GM12878 (cell line): Measurements from ENCODE around the gene EGR4. TPM values are rescaled to one million over a fixed set of nuclear protein-coding genes. Genes with fewer than 3 reads are reported as not detected.

Source experiments
- ATAC-seq: fragments of 200-7000 bp; cut with Tn5 transposase; 3 replicates; pipeline ENCODE4 v1.9.1; 2020; ENCODE audit warnings: mild to moderate bottlenecking, moderate library complexity
- BruUV-seq: library from RNA; stranded (reverse); fragments of 400-500 nt; replicated peaks from 2 replicates; lab custom pipeline; 2021; lab: Mats Ljungman, UMichigan
- CTCF ChIA-PET: fragments of 300-600 bp; sonication (Branson Sonifier 250); formaldehyde crosslinking; extraction: SDS; loops from one replicate; lab custom pipeline; 2021; ENCODE audit warnings: inconsistent platforms; lab: Yijun Ruan, JAX
- POLR2A ChIA-PET: fragments of 350-600 bp; formaldehyde crosslinking; extraction: SDS; loops from one replicate; lab custom pipeline; 2021; ENCODE audit warnings: inconsistent platforms; lab: Charles Lee
- RAD21 ChIA-PET: fragments of 300-600 bp; sonication (Branson Sonifier 250); formaldehyde crosslinking; loops from one replicate; lab custom pipeline; 2023; ENCODE audit warnings: antibody characterized with exemption; ENCODE audit not compliant: unreplicated experiment; lab: Charles Lee
- SMC1A ChIA-PET: fragments of 300-600 bp; sonication (Branson Sonifier 250); formaldehyde crosslinking; loops from one replicate; lab custom pipeline; 2023; ENCODE audit not compliant: unreplicated experiment, uncharacterized antibody; lab: Charles Lee
- DNase-seq: peaks from one replicate; pipeline ENCODE4 v3.0.0-alpha.2; 2011; ENCODE audit warnings: low read depth, low spot score
- FAIRE-seq: peaks from 3 replicates; lab custom pipeline; 2011; peaks lifted over from hg19 to GRCh38; lab: Jason Lieb, UNC
- H2AFZ ChIP-seq: 2 replicates; pipeline ENCODE4 v1.6.0; 2011; ENCODE audit warnings: low read depth, low read length, control low read depth; ENCODE audit not compliant: control insufficient read depth
- H3K27ac ChIP-seq: 2 replicates; pipeline ENCODE4 v1.5.1; 2011; ENCODE audit warnings: control low read depth; ENCODE audit not compliant: control insufficient read depth, insufficient read depth
- H3K27me3 ChIP-seq, 2 experiments: replicated peaks in 1 of 2; 2 replicates each; pipeline versions ENCODE4 v1.6.0 to v1.6.1; 2011; ENCODE audit warnings: low read length in 1 of 2; ENCODE audit not compliant: control insufficient read depth in 2 of 2, insufficient read depth in 2 of 2
- H3K36me3 ChIP-seq, 2 experiments: 2 replicates each; pipeline ENCODE4 v1.5.1; 2011; ENCODE audit warnings: low read length in 1 of 2; ENCODE audit not compliant: control insufficient read depth in 2 of 2, insufficient read depth in 2 of 2
- H3K4me1 ChIP-seq: 2 replicates; pipeline ENCODE4 v1.6.1; 2011; ENCODE audit warnings: mild to moderate bottlenecking, low read length, moderate library complexity, mixed read lengths; ENCODE audit not compliant: control insufficient read depth, insufficient read depth
- H3K4me2 ChIP-seq: 2 replicates; pipeline ENCODE4 v1.6.0; 2011; ENCODE audit warnings: control low read depth; ENCODE audit not compliant: control insufficient read depth, insufficient read depth
- H3K4me3 ChIP-seq: fragments of 200-600 bp; sonication (generic); 2 replicates; pipeline ENCODE4 v1.5.1; 2016
- H3K79me2 ChIP-seq: 2 replicates; pipeline ENCODE4 v1.6.0; 2011; ENCODE audit warnings: low read length; ENCODE audit not compliant: control insufficient read depth, insufficient read depth
- H3K9ac ChIP-seq: 2 replicates; pipeline ENCODE4 v1.8.0; 2011; ENCODE audit warnings: low read length, control low read depth, mixed read lengths; ENCODE audit not compliant: control insufficient read depth, insufficient read depth
- H3K9me3 ChIP-seq: replicated peaks from 3 replicates; pipeline ENCODE4 v1.5.1; 2011; ENCODE audit warnings: mild to moderate bottlenecking, low read length; ENCODE audit not compliant: control insufficient read depth, insufficient read depth
- H4K20me1 ChIP-seq: 2 replicates; pipeline ENCODE4 v1.6.0; 2011; ENCODE audit not compliant: control insufficient read depth, insufficient read depth
- CBX3 ChIP-seq: fragments of 200-600 bp; sonication (generic); IDR thresholded peaks from 2 replicates; pipeline ENCODE4 v1.6.1; 2016; ENCODE audit warnings: low read depth, borderline replicate concordance
- FOXK2 ChIP-seq: fragments of 450-650 bp; IDR thresholded peaks from 2 replicates; pipeline ENCODE4 v1.6.1; 2017; ENCODE audit warnings: mild to moderate bottlenecking, moderate library complexity
- HSF1 ChIP-seq: fragments of 150-350 bp; IDR thresholded peaks from 2 replicates; pipeline ENCODE4 v1.6.1; 2014; ENCODE audit warnings: mild to moderate bottlenecking, low read depth, low read length
- POLR2A ChIP-seq: IDR thresholded peaks from 2 replicates; pipeline ENCODE4 v1.6.1; 2011; ENCODE audit warnings: low read depth, mild to moderate bottlenecking, low read length
- RELA ChIP-seq: fragments of 450-650 bp; IDR thresholded peaks from 2 replicates; pipeline ENCODE4 v1.8.0; 2014; ENCODE audit warnings: borderline replicate concordance; ENCODE audit not compliant: partially characterized antibody
- SMAD5 ChIP-seq: IDR thresholded peaks from 2 replicates; pipeline ENCODE4 v1.6.1; 2016; ENCODE audit warnings: antibody characterized with exemption, low read depth
- SUZ12 ChIP-seq: fragments of 200-600 bp; sonication (generic); IDR thresholded peaks from one replicate; pipeline ENCODE4 v1.6.1; 2018; ENCODE audit warnings: antibody characterized with exemption, mild to moderate bottlenecking; ENCODE audit not compliant: unreplicated experiment
- TCF7 ChIP-seq: IDR thresholded peaks from 2 replicates; pipeline ENCODE4 v1.6.1; 2014; ENCODE audit warnings: antibody characterized with exemption, borderline replicate concordance
- ZNF384 ChIP-seq: IDR thresholded peaks from 2 replicates; pipeline ENCODE4 v1.6.1; 2012; ENCODE audit warnings: low read depth, mild to moderate bottlenecking, low read length, improper control_type of control experiment, borderline replicate concordance
- WGBS: methylation state at CpG from one replicate; pipeline ENCODE4 v1.1.6; 2016; ENCODE audit warnings: low lambda C conversion rate; ENCODE audit not compliant: insufficient replicate concordance, insufficient coverage; ENCODE audit errors: missing lambda C conversion rate; 5-methylcytosine and 5-hydroxymethylcytosine counted together
- in situ Hi-C: fragments of 300-500 bp; cut with MboI; formaldehyde crosslinking; loops from 9 replicates; pipeline ENCODE4 v1.14.3; 2018; ENCODE audit warnings: mixed read lengths
- intact Hi-C: fragments of 100-400 bp; cut with micrococcal nuclease; formaldehyde crosslinking; loops from one replicate; pipeline ENCODE4 v1.14.2; 2022; ENCODE audit not compliant: unreplicated experiment
- polyA plus RNA-seq, 11 experiments: library from polyadenylated mRNA; depleted of rRNA in 4 of 11; unstranded in 6 of 11; stranded (reverse) in 5 of 11; fragments of >200 nt; fragmentation: Nextera tagmentation in 4 of 11; fragmentation: Illumina TruSeq in 1 of 11; extraction: Ambion mirVana in 4 of 11; extraction: Trizol in 1 of 11; gene quantifications; 1 replicate in 1 of 11; 2 replicates in 10 of 11; pipeline versions ENCODE4 v1.2.1 to v1.2.3, GENCODE V29; 2011 to 2016; ENCODE audit warnings: inconsistent platforms in 2 of 11, missing spikeins in 2 of 11, low read depth in 1 of 11
- total RNA-seq, 4 experiments: library from RNA; depleted of rRNA in 3 of 4; stranded (reverse); fragments of >200 nt in 3 of 4; fragmentation: Illumina TruSeq in 1 of 4; extraction: Trizol in 1 of 4; gene quantifications; 2 replicates each; pipeline versions ENCODE4 v1.2.1 to v1.2.3, GENCODE V29; 2013 to 2021
- TF ChIP-seq, protein P1 (sequence below): fragments of 450-650 bp; IDR thresholded peaks from 2 replicates; pipeline ENCODE4 v1.6.1; 2018; ENCODE audit warnings: mild to moderate bottlenecking, low read depth, moderate library complexity; ENCODE audit not compliant: partially characterized antibody

The EGR4 gene
- total and polyA plus RNA-seq, 10 of the 15 experiments (the other 5 are each of a cell fraction or from before 2014, with no cell fraction given): 0.07 TPM; not detected in 9

DNA sequence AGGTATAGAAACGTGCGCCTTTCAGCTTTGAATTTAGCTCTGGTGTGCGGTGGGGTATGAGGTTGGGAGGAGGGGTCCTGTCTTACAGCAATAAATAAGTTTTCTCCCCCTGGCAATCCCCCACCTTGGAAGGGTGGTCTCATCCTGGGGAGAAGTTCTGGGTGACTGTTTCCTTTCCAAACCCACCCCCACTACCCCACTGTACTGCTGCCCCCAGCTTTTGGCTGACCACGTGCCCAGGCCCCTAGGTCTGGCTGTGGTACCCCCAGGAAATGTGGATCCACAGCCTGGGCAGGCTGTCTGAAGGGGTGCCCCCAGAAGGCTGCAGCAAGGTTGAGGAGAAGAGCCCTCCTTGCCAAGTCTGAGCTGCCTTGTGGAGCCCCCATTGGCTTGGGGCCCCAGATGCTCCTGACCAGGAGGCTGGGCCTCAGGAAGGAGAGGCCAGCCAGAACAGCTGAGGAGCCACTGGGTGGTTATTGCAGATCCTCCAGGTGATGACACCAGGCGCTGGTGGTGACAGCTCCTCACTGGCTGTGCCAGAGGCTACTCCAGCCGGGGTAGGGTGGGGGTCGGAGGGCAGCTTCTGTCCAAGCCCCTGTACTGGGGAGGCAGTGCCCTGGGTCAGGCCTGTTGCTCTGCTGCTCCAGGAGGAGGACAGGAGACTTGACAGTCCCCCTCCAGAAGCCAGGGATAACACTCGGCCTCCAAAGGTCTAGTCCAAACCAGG lies 35.0 kb downstream of the EGR4 start:
- ChIA-PET RAD21 (no interaction called here), SMC1A (no interaction called here), POLR2A (interaction anchor here (0.6 kb wide), 1 partner anchor 18 kb away, joined by 5 read pairs; no protein-coding TSS in a partner anchor), CTCF (interaction anchor here (1.0 to 1.8 kb wide), 2 partner anchors 19 to 32 kb away, joined by 3 to 4 read pairs; no protein-coding TSS in a partner anchor)
- H3K4me1 ChIP-seq: no peaks in the 10 kb centered on the region
- no peak overlapping the region for H3K4me3 ChIP-seq
- no peak overlapping the region for H2AFZ ChIP-seq
- WGBS: 91% methylated on average over 8 of the region's 8 CpGs
- H4K20me1 ChIP-seq: no peaks in the 10 kb centered on the region
- BruUV-seq: no TSS peak
- TF ChIP-seq FOXK2 (no peak), SUZ12 (no peak), HSF1 (no peak), SMAD5 (no peak), CBX3 (no peak), ZNF384 (no peak), POLR2A (no peak), RELA (no peak), TCF7 (no peak)
- TF ChIP-seq, protein P1, sequence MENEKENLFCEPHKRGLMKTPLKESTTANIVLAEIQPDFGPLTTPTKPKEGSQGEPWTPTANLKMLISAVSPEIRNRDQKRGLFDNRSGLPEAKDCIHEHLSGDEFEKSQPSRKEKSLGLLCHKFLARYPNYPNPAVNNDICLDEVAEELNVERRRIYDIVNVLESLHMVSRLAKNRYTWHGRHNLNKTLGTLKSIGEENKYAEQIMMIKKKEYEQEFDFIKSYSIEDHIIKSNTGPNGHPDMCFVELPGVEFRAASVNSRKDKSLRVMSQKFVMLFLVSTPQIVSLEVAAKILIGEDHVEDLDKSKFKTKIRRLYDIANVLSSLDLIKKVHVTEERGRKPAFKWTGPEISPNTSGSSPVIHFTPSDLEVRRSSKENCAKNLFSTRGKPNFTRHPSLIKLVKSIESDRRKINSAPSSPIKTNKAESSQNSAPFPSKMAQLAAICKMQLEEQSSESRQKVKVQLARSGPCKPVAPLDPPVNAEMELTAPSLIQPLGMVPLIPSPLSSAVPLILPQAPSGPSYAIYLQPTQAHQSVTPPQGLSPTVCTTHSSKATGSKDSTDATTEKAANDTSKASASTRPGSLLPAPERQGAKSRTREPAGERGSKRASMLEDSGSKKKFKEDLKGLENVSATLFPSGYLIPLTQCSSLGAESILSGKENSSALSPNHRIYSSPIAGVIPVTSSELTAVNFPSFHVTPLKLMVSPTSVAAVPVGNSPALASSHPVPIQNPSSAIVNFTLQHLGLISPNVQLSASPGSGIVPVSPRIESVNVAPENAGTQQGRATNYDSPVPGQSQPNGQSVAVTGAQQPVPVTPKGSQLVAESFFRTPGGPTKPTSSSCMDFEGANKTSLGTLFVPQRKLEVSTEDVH: no peak
- no peak for ATAC-seq
- H3K79me2 ChIP-seq: no peaks in the 10 kb centered on the region
- no peak for DNase-seq
- intact Hi-C loops: no loop called here
- no peaks in the 10 kb centered on the region for H3K9me3 ChIP-seq
- no peak overlapping the region for H3K4me2 ChIP-seq
- no peaks in the 10 kb centered on the region for H3K27me3 ChIP-seq
- in situ Hi-C loops: no loop called here
- H3K36me3 ChIP-seq: peaks cover 13 to 21% of the 10 kb centered on the region in 2 experiments; a peak in 3 of 4 replicates
- H3K9ac ChIP-seq: no peak overlapping the region
- H3K27ac ChIP-seq: no peak overlapping the region
- no peak for FAIRE-seq
